HEK293 (cell line): ENCODE results near the gene CHMP3.
A peak's percentile ranks its signal among the peaks of the same experiment; 100 is the strongest.

Experiments used
- ELK4 ChIP-seq: IDR thresholded peaks from 2 replicates; pipeline ENCODE4 v1.6.1; 2011; ENCODE audit warnings: mild to moderate bottlenecking, low read depth, low read length, borderline replicate concordance
- GLIS2 ChIP-seq: fragments of 450-650 bp; formaldehyde crosslinking; IDR thresholded peaks from 2 replicates; pipeline ENCODE4 v1.5.1; 2016; ENCODE audit warnings: missing biosample characterization, missing genetic modification characterization
- OVOL3 ChIP-seq: fragments of 450-650 bp; formaldehyde crosslinking; IDR thresholded peaks from 2 replicates; pipeline ENCODE4 v1.5.1; 2016; ENCODE audit warnings: missing biosample characterization, missing genetic modification characterization
- SALL2 ChIP-seq: fragments of 450-650 bp; formaldehyde crosslinking; IDR thresholded peaks from 2 replicates; pipeline ENCODE4 v1.5.0; 2017; ENCODE audit warnings: missing biosample characterization, mild to moderate bottlenecking, missing genetic modification characterization, borderline replicate concordance
- SCRT1 ChIP-seq: fragments of 450-650 bp; formaldehyde crosslinking; IDR thresholded peaks from 2 replicates; pipeline ENCODE4 v1.5.1; 2016; ENCODE audit warnings: missing biosample characterization, missing genetic modification characterization, borderline replicate concordance
- SETDB1 ChIP-seq: IDR thresholded peaks from one replicate; pipeline ENCODE4 v1.6.1; 2017; ENCODE audit warnings: mild to moderate bottlenecking, low read length, moderate library complexity, mixed read lengths; ENCODE audit not compliant: insufficient read length
- YY2 ChIP-seq: fragments of 450-650 bp; formaldehyde crosslinking; IDR thresholded peaks from 2 replicates; pipeline ENCODE4 v1.5.1; 2016; ENCODE audit warnings: missing biosample characterization, missing genetic modification characterization
- ZBTB17 ChIP-seq: fragments of 450-650 bp; formaldehyde crosslinking; IDR thresholded peaks from 2 replicates; pipeline ENCODE4 v1.5.1; 2016; ENCODE audit warnings: missing biosample characterization, missing genetic modification characterization
- ZBTB21 ChIP-seq: fragments of 450-650 bp; formaldehyde crosslinking; IDR thresholded peaks from 2 replicates; pipeline ENCODE4 v1.5.1; 2017; ENCODE audit warnings: missing biosample characterization, missing genetic modification characterization
- ZFP37 ChIP-seq: fragments of 450-650 bp; formaldehyde crosslinking; IDR thresholded peaks from 2 replicates; pipeline ENCODE4 v1.5.1; 2016; ENCODE audit warnings: missing biosample characterization, missing genetic modification characterization
- ZNF138 ChIP-seq: fragments of 450-650 bp; formaldehyde crosslinking; IDR thresholded peaks from 2 replicates; pipeline ENCODE4 v1.5.1; 2016; ENCODE audit warnings: missing biosample characterization, missing genetic modification characterization, borderline replicate concordance
- ZNF169 ChIP-seq: fragments of 450-650 bp; formaldehyde crosslinking; IDR thresholded peaks from 2 replicates; pipeline ENCODE4 v1.5.1; 2016; ENCODE audit warnings: missing biosample characterization, missing genetic modification characterization
- ZNF184 ChIP-seq: fragments of 450-650 bp; IDR thresholded peaks from 2 replicates; pipeline ENCODE4 v1.5.1; 2018; ENCODE audit warnings: missing biosample characterization, mild to moderate bottlenecking, missing genetic modification characterization
- ZNF19 ChIP-seq: fragments of 450-650 bp; formaldehyde crosslinking; IDR thresholded peaks from 2 replicates; pipeline ENCODE4; 2016; ENCODE audit warnings: missing biosample characterization, missing genetic modification characterization, low read depth
- ZNF2 ChIP-seq: fragments of 450-650 bp; formaldehyde crosslinking; IDR thresholded peaks from 2 replicates; pipeline ENCODE4 v1.5.1; 2016; ENCODE audit warnings: missing biosample characterization, missing genetic modification characterization
- ZNF211 ChIP-seq: fragments of 450-650 bp; formaldehyde crosslinking; IDR thresholded peaks from 2 replicates; pipeline ENCODE4 v1.5.1; 2016; ENCODE audit warnings: low read depth, missing biosample characterization, missing genetic modification characterization
- ZNF292 ChIP-seq: fragments of 450-650 bp; formaldehyde crosslinking; IDR thresholded peaks from 2 replicates; pipeline ENCODE4 v1.5.1; 2016; ENCODE audit warnings: low read depth, missing biosample characterization, missing genetic modification characterization, borderline replicate concordance
- ZNF350 ChIP-seq: fragments of 450-650 bp; formaldehyde crosslinking; IDR thresholded peaks from 2 replicates; pipeline ENCODE4 v1.5.0; 2017; ENCODE audit warnings: missing biosample characterization, mild to moderate bottlenecking, missing genetic modification characterization
- ZNF394 ChIP-seq: fragments of 450-650 bp; formaldehyde crosslinking; IDR thresholded peaks from 2 replicates; pipeline ENCODE4 v1.5.1; 2016; ENCODE audit warnings: missing biosample characterization, missing genetic modification characterization, mild to moderate bottlenecking, moderate library complexity, borderline replicate concordance
- ZNF514 ChIP-seq: fragments of 450-650 bp; formaldehyde crosslinking; IDR thresholded peaks from 2 replicates; pipeline ENCODE4 v1.5.1; 2016; ENCODE audit warnings: missing biosample characterization, missing genetic modification characterization
- ZNF549 ChIP-seq: fragments of 450-650 bp; IDR thresholded peaks from 2 replicates; pipeline ENCODE4 v1.5.1; 2018; ENCODE audit warnings: missing biosample characterization, missing genetic modification characterization, mild to moderate bottlenecking, inconsistent platforms, moderate library complexity
- ZNF596 ChIP-seq: fragments of 450-650 bp; IDR thresholded peaks from 2 replicates; pipeline ENCODE4 v1.5.0; 2018; ENCODE audit warnings: missing biosample characterization, mild to moderate bottlenecking, missing genetic modification characterization, moderate library complexity
- ZNF610 ChIP-seq: fragments of 450-650 bp; formaldehyde crosslinking; IDR thresholded peaks from 2 replicates; pipeline ENCODE4 v1.5.1; 2016; ENCODE audit warnings: missing biosample characterization, missing genetic modification characterization, borderline replicate concordance
- ZNF621 ChIP-seq: fragments of 450-650 bp; formaldehyde crosslinking; IDR thresholded peaks from 2 replicates; pipeline ENCODE4 v1.5.1; 2017; ENCODE audit warnings: missing biosample characterization, missing genetic modification characterization
- ZNF623 ChIP-seq: fragments of 450-650 bp; formaldehyde crosslinking; IDR thresholded peaks from 2 replicates; pipeline ENCODE4 v1.5.1; 2016; ENCODE audit warnings: missing biosample characterization, missing genetic modification characterization
- ZNF664 ChIP-seq: fragments of 450-650 bp; formaldehyde crosslinking; IDR thresholded peaks from 2 replicates; pipeline ENCODE4 v1.5.1; 2016; ENCODE audit warnings: missing biosample characterization, missing genetic modification characterization
- ZNF707 ChIP-seq: fragments of 450-650 bp; formaldehyde crosslinking; IDR thresholded peaks from 2 replicates; pipeline ENCODE4 v1.5.1; 2016; ENCODE audit warnings: missing biosample characterization, missing genetic modification characterization
- ZNF747 ChIP-seq: fragments of 450-650 bp; formaldehyde crosslinking; IDR thresholded peaks from 2 replicates; pipeline ENCODE4 v1.5.1; 2016; ENCODE audit warnings: missing biosample characterization, missing genetic modification characterization
- ZNF785 ChIP-seq: fragments of 450-650 bp; formaldehyde crosslinking; IDR thresholded peaks from 2 replicates; pipeline ENCODE4 v1.5.1; 2016; ENCODE audit warnings: missing biosample characterization, missing genetic modification characterization
- TF ChIP-seq, protein P1 (sequence below): fragments of 450-650 bp; formaldehyde crosslinking; IDR thresholded peaks from 2 replicates; pipeline ENCODE4 v1.5.1; 2016; ENCODE audit warnings: missing biosample characterization, missing genetic modification characterization
- TF ChIP-seq, protein P2 (sequence below): fragments of 450-650 bp; formaldehyde crosslinking; IDR thresholded peaks from 2 replicates; pipeline ENCODE4; 2016; ENCODE audit warnings: missing biosample characterization, missing genetic modification characterization
- TF ChIP-seq, protein P3 (sequence below): fragments of 450-650 bp; formaldehyde crosslinking; IDR thresholded peaks from 2 replicates; pipeline ENCODE4 v1.5.1; 2016; ENCODE audit warnings: missing biosample characterization, missing genetic modification characterization, borderline replicate concordance
- TF ChIP-seq, protein P4 (sequence below): fragments of 450-650 bp; formaldehyde crosslinking; IDR thresholded peaks from 2 replicates; pipeline ENCODE4 v1.5.1; 2016; ENCODE audit warnings: missing biosample characterization, missing genetic modification characterization

Gene CHMP3

GRCh38 chr2:86562922-86563649, at the start of gene CHMP3 (continued):
- no peak for TF ChIP-seq ZNF785 (tag by site-specific recombination)
- TF ChIP-seq, protein P1, sequence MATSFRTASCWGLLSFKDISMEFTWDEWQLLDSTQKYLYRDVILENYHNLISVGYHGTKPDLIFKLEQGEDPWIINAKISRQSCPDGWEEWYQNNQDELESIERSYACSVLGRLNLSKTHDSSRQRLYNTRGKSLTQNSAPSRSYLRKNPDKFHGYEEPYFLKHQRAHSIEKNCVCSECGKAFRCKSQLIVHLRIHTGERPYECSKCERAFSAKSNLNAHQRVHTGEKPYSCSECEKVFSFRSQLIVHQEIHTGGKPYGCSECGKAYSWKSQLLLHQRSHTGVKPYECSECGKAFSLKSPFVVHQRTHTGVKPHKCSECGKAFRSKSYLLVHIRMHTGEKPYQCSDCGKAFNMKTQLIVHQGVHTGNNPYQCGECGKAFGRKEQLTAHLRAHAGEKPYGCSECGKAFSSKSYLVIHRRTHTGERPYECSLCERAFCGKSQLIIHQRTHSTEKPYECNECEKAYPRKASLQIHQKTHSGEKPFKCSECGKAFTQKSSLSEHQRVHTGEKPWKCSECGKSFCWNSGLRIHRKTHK (tag by site-specific recombination), result no peak
- TF ChIP-seq ZNF292 (tag by site-specific recombination), result no peak
- no peak for TF ChIP-seq ZNF138
- no peak for TF ChIP-seq ZNF549 (tag by site-specific recombination)
- no peak; the same call in 1 of the 2 replicates for TF ChIP-seq ZBTB17
- no peak for TF ChIP-seq ZNF514 (tag by site-specific recombination)
- no peak for TF ChIP-seq OVOL3 (tag by site-specific recombination)
- TF ChIP-seq ZNF19 (tag by site-specific recombination), result no peak
- TF ChIP-seq ZFP37 (tag by site-specific recombination), result no peak
- no peak for TF ChIP-seq ZNF211 (tag by site-specific recombination)
- TF ChIP-seq ZNF394 (tag by site-specific recombination), result no peak; the same call in 1 of the 2 replicates
- TF ChIP-seq ZNF350 (tag by site-specific recombination), result no peak
- TF ChIP-seq ZNF184, result no peak
- no peak for TF ChIP-seq SCRT1 (tag by site-specific recombination)
- no peak for TF ChIP-seq ZNF664
- peak; percentile 88 for TF ChIP-seq ZNF610 (tag by site-specific recombination)
- no peak for TF ChIP-seq YY2
- TF ChIP-seq ZNF707 (tag by site-specific recombination), result no peak
- no peak for TF ChIP-seq ZNF621
- TF ChIP-seq, protein P2, sequence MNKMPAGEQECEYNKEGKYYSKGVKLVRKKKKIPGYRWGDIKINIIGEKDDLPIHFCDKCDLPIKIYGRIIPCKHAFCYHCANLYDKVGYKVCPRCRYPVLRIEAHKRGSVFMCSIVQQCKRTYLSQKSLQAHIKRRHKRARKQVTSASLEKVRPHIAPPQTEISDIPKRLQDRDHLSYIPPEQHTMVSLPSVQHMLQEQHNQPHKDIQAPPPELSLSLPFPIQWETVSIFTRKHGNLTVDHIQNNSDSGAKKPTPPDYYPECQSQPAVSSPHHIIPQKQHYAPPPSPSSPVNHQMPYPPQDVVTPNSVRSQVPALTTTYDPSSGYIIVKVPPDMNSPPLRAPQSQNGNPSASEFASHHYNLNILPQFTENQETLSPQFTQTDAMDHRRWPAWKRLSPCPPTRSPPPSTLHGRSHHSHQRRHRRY (tag by site-specific recombination), result no peak
- TF ChIP-seq ZNF169 (tag by site-specific recombination), result no peak
- TF ChIP-seq, protein P3, sequence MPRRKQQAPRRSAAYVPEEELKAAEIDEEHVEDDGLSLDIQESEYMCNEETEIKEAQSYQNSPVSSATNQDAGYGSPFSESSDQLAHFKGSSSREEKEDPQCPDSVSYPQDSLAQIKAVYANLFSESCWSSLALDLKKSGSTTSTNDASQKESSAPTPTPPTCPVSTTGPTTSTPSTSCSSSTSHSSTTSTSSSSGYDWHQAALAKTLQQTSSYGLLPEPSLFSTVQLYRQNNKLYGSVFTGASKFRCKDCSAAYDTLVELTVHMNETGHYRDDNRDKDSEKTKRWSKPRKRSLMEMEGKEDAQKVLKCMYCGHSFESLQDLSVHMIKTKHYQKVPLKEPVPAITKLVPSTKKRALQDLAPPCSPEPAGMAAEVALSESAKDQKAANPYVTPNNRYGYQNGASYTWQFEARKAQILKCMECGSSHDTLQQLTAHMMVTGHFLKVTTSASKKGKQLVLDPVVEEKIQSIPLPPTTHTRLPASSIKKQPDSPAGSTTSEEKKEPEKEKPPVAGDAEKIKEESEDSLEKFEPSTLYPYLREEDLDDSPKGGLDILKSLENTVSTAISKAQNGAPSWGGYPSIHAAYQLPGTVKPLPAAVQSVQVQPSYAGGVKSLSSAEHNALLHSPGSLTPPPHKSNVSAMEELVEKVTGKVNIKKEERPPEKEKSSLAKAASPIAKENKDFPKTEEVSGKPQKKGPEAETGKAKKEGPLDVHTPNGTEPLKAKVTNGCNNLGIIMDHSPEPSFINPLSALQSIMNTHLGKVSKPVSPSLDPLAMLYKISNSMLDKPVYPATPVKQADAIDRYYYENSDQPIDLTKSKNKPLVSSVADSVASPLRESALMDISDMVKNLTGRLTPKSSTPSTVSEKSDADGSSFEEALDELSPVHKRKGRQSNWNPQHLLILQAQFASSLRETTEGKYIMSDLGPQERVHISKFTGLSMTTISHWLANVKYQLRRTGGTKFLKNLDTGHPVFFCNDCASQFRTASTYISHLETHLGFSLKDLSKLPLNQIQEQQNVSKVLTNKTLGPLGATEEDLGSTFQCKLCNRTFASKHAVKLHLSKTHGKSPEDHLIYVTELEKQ (tag by site-specific recombination), result peak; percentile 21; the same call in 1 of the 2 replicates
- peak; percentile 79 for TF ChIP-seq GLIS2
- TF ChIP-seq SETDB1, result peak; percentile 69
- no peak for TF ChIP-seq SALL2 (tag by site-specific recombination)
- TF ChIP-seq ELK4, result peak; percentile 95
- TF ChIP-seq ZNF2 (tag by site-specific recombination), result 0 out of 2 replicates have a peak, but pooled peaks have one; percentile 28
- no peak for TF ChIP-seq ZNF623 (tag by site-specific recombination)
- TF ChIP-seq, protein P4, sequence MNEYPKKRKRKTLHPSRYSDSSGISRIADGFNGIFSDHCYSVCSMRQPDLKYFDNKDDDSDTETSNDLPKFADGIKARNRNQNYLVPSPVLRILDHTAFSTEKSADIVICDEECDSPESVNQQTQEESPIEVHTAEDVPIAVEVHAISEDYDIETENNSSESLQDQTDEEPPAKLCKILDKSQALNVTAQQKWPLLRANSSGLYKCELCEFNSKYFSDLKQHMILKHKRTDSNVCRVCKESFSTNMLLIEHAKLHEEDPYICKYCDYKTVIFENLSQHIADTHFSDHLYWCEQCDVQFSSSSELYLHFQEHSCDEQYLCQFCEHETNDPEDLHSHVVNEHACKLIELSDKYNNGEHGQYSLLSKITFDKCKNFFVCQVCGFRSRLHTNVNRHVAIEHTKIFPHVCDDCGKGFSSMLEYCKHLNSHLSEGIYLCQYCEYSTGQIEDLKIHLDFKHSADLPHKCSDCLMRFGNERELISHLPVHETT, result no peak
- peak; percentile 53; the same call in 1 of the 2 replicates for TF ChIP-seq ZBTB21
- TF ChIP-seq ZNF747, result no peak
- no peak for TF ChIP-seq ZNF596 (tag by site-specific recombination)
